GOT3 (cell line): ENCODE measurements around the gene SLPI.

ENCODE experiments used
- DNase-seq: peaks from one replicate; lab custom pipeline; 2025; ENCODE audit warnings: mixed read lengths; lab: John Stamatoyannopoulos, UW

The SLPI gene

DNA sequence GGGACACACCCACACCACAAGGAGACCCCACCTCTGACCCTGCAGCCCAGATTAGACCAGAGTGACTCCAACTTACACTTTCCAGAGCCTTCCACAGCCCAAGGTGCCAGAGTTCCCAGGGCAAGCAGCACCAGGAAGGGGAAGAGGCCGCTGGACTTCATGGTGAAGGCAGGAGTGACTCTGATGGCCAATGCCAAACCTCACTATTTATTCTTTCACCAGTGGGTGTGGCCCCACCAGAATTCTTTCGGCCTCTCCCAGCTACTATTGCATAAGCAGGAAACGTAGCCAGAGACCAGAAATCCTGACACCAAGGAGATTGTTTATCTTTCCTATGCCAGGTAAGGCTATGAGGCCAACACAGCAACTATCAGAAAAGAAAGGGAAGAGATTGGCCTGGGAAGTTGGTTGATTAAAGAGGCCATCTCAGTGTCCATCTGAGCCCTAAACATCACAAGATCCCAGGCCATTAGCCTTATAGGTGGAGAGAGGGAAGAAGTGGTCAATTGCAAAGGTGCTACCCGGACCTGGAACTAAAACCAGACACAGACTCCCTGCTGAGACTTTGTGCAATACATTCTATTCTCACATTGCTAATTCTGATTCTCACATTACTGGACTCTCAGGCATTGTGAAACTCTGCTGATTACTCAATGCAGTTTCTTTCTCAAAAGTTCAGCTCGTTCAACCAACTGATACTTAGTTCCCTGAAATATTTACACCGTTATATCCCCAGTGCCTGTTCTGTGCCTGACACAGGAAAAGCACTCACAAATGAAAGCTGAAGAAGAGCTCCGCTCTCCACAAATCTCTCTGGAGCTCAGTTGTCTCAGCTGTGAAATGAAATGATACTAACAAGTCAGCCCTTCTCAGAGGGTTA lies at the start of gene SLPI:
TSS of gene SLPI (minus strand) at position 182 of the 880 bp plus-strand sequence. CDS start at position 161, 21 bp downstream.
- no peak for DNase-seq

- DNase-seq, result no peak
These were observed 49.5 kb upstream of the SLPI start for GRCh38 chr20:45303586-45304463.

DNA sequence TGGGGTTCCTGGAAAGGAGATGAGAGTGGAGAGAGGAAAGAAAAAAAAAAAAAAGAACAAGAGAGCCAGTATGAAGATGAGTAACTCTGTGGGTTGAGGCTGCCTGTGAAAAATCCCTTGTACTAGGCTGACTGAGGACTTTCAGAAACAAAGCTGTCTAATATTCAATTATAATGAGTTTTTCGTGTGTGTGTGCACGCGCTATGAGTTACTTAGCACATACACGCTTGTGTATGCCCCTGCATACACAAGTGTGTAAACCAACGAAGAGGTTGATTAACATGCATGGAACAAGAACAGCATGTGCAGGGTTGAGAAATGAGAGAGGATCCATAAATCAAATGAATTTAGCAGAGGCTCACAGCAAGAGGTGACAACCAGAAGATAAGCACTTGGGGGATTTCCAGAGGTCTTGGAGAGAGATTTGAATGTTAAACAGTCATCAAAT lies 47.5 kb upstream of the SLPI start:
- DNase-seq, result no peak

GRCh38 chr20:45300961-45301360 lies 46.6 kb upstream of the SLPI start:
- no peak for DNase-seq

- DNase-seq, result no peak
These were observed 45.4 kb upstream of the SLPI start for GRCh38 chr20:45299786-45300185.

DNA sequence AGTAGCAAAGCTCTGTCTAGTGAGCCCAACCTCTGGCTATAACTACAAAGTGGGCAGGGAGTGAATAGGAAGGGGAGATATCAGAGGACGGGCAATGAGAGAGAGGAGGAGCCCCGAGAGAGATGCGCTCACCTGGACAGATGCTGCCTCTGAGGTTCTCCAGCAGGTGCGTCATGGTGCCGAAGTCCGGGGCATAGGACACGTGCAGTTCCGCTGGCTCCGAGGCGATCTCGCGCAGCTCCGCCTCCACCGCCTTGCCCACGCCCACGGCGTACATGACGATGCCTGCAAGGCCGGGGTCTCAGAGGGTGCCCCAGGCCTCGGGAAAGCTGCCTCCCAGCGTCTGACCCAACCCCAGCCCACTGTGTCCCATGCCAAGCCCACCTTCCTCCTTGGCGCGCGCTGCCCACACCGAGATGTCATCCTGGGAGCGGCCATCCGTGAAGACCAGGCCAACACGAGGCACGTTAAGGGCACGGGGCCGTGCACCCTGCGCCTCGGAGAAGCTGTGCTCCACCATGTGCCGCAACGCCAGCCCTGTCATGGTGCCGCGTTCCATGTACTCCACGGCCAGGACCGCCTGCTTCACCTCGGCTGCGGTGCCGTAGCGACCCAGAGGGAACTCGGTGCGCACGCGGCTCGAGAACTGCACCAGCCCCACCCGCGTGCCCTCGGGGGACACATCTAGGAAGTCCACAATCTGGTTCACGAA lies 43.6 kb upstream of the SLPI start:
- no peak for DNase-seq

GRCh38 chr20:45294659-45295058 lies 40.3 kb upstream of the SLPI start:
- DNase-seq, result no peak

DNA sequence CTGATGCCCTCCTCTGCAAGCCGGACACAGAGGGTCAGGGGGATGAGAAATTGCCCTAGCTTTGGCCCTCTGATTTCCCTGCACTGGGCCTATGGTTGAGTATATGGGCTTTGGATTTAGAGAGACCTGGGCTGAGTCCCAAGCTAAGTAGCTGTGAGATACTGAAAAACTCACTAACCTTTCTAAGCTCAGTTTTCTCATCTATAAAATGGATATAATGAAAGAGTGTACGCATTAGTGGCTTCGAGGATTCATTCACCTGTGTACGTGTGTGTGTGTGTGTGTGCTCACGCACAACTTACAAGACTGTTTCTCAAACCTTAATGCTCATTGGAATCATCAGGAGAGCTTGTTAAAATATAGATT lies 39.6 kb upstream of the SLPI start:
- DNase-seq, result no peak

GRCh38 chr20:45293041-45294002 lies 39.0 kb upstream of the SLPI start:
- DNase-seq, result peak; percentile 69

GRCh38 chr20:45292343-45292742 lies 38.0 kb upstream of the SLPI start:
- no peak for DNase-seq

GRCh38 chr20:45291526-45291925 lies 37.2 kb upstream of the SLPI start:
- DNase-seq, result no peak

GRCh38 chr20:45290677-45291355 lies 36.5 kb upstream of the SLPI start:
- no peak for DNase-seq

GRCh38 chr20:45289942-45290676 lies 35.7 kb upstream of the SLPI start:
- no peak for DNase-seq

- DNase-seq, result no peak
These were observed 34.5 kb upstream of the SLPI start for GRCh38 chr20:45288860-45289259.

DNA sequence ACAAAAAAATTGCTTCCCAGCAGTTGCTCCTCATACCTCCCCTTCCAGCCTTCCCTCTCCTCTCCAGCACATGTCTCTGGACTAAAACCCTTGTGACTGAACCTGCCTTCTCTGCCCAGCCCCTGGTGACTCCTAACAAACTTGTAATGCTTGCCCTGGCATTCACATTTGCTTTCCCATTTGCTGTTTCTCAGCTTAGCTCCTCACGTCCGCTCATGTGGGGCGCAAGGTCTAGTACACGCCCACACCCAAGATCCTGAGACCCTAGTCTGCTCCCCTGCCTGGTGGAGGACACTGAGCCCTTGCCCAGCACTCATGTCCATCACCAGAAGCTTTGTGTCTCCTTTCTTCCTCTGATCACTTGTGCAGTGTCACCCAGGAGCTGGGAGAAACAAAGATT lies 34.0 kb upstream of the SLPI start:
- no peak for DNase-seq

GRCh38 chr20:45283551-45284057 lies 29.2 kb upstream of the SLPI start:
- DNase-seq, result no peak

GRCh38 chr20:45282700-45283550 lies 28.6 kb upstream of the SLPI start:
- DNase-seq, result no peak

GRCh38 chr20:45279992-45280391 lies 25.6 kb upstream of the SLPI start:
- DNase-seq, result no peak

- DNase-seq, result no peak
These were observed 21.0 kb upstream of the SLPI start for GRCh38 chr20:45275338-45275737.
